ENCODE data around the gene PDZD4. TPM values are rescaled to one million over a fixed set of nuclear protein-coding genes. Genes with fewer than 3 reads are reported as not detected.

PDZD4 gene
- total RNA-seq, 1 experiment from 2014 or later, result 120 TPM

DNA sequence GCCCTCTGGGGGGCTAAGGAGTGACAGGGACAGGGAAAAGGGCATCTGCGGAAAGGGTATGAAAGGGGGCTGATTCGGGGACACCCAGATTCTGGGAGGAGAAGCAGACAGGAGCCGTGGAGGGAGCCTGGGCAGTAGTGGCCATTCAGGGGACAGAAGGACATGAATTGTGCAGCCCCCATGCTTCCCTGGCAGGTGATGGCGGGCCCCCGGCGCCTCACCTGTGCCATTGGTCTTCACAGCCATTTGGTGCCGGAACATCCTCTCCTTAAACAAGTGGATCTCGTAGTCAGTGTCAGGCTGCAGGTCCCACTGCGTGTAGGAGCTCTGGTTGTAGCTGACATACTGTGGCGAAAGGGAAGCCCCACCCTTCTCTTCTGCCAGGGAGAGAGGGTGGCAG is 33.8 kb upstream of the PDZD4 start:
- H3K27ac Mint-ChIP-seq, result no peak overlapping the region
- ChIA-PET CTCF (no interaction called here), POLR2A (no interaction called here)
- H3K36me3 Mint-ChIP-seq, result peaks cover 7% of the 10 kb centered on the region
- TF ChIP-seq HMGA2 (CRISPR knock-in tag; IDR thresholded peaks at IDR 0.05) (no peak), FOXP1 (CRISPR knock-in tag; IDR thresholded peaks at IDR 0.05; ENCODE audit: borderline replicate concordance) (no peak), ZNF219 (CRISPR knock-in tag; IDR thresholded peaks at IDR 0.05; ENCODE audit: borderline replicate concordance) (no peak)
- TF ChIP-seq, protein P1, sequence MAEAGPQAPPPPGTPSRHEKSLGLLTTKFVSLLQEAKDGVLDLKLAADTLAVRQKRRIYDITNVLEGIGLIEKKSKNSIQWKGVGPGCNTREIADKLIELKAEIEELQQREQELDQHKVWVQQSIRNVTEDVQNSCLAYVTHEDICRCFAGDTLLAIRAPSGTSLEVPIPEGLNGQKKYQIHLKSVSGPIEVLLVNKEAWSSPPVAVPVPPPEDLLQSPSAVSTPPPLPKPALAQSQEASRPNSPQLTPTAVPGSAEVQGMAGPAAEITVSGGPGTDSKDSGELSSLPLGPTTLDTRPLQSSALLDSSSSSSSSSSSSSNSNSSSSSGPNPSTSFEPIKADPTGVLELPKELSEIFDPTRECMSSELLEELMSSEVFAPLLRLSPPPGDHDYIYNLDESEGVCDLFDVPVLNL (CRISPR knock-in tag; IDR thresholded peaks at IDR 0.05; ENCODE audit: borderline replicate concordance, low read depth), result no peak
- H3K27me3 Mint-ChIP-seq (ENCODE audit: low read depth), result no peaks in the 10 kb centered on the region; the same call in 1 of the 2 replicates
- DNase-seq (ENCODE audit: low spot score) (no peak), ATAC-seq (no peak)
- H3K4me3 Mint-ChIP-seq, result no peak overlapping the region
- H3K4me1 Mint-ChIP-seq, result peaks cover 19% of the 10 kb centered on the region
- no peaks in the 10 kb centered on the region for H3K9me3 Mint-ChIP-seq

DNA sequence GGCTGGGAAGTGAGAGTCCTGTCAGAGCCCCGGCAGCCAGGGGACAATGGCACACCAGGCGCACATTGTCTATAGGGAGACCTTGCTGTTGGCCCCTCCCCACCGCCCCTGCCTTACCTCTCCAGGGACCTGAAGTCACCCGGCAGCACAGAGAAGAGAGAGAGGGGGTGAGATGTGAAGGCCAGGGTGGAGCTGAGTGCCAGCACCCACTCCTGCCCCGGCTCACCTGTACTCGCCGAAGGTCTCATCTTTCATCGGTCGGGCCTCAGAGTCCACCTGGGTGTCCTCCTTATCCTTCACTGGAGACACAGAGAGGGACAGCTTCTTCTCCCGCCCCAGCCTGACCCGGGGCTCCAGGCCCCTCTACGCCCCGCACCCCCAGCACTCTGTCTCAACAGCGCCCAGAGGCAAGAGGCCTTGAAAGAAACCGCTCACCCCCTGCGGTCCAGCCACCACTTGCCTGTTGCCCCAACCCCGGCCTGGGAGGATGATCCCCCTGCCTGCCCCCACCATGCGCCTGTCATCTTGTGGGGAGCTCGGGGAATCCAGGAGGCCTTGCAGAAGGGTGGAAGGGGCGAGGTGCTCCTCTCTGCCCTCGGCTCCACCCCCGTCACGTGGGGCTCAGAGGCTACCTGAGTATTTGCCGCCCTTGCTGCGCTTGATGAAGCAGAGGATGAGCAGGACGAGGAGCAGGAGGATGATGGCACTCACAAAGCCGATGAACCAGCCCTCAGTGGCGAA is 33.1 kb upstream of the PDZD4 start:
- ChIA-PET CTCF (interaction anchor here (0.8 kb wide), 2 partner anchors 9 to 84 kb away, joined by 3 to 4 read pairs; no protein-coding TSS in a partner anchor), POLR2A (no interaction called here)
- DNase-seq (ENCODE audit: low spot score) (no peak), ATAC-seq (peak; percentile 37)
- no peak overlapping the region for H3K4me3 Mint-ChIP-seq
- no peaks in the 10 kb centered on the region for H3K9me3 Mint-ChIP-seq
- TF ChIP-seq FOXJ3 (CRISPR knock-in tag; IDR thresholded peaks at IDR 0.05; ENCODE audit: borderline replicate concordance) (no peak), USF1 (CRISPR knock-in tag; IDR thresholded peaks at IDR 0.05) (0 out of 2 replicates have a peak, but pooled peaks have one; percentile 24), SP1 (CRISPR knock-in tag; conservative IDR thresholded peaks at IDR 0.05) (no peak), ZNF423 (CRISPR knock-in tag; IDR thresholded peaks at IDR 0.05) (no peak), USF2 (CRISPR knock-in tag; IDR thresholded peaks at IDR 0.05) (peak; percentile 69; the same call in 1 of the 2 replicates), GABPB1 (CRISPR knock-in tag; IDR thresholded peaks at IDR 0.05) (no peak), TEAD1 (CRISPR knock-in tag; IDR thresholded peaks at IDR 0.05) (no peak)
- TF ChIP-seq, protein P2, sequence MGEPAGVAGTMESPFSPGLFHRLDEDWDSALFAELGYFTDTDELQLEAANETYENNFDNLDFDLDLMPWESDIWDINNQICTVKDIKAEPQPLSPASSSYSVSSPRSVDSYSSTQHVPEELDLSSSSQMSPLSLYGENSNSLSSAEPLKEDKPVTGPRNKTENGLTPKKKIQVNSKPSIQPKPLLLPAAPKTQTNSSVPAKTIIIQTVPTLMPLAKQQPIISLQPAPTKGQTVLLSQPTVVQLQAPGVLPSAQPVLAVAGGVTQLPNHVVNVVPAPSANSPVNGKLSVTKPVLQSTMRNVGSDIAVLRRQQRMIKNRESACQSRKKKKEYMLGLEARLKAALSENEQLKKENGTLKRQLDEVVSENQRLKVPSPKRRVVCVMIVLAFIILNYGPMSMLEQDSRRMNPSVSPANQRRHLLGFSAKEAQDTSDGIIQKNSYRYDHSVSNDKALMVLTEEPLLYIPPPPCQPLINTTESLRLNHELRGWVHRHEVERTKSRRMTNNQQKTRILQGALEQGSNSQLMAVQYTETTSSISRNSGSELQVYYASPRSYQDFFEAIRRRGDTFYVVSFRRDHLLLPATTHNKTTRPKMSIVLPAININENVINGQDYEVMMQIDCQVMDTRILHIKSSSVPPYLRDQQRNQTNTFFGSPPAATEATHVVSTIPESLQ (CRISPR knock-in tag; IDR thresholded peaks at IDR 0.05), result no peak
- peaks cover 7% of the 10 kb centered on the region for H3K36me3 Mint-ChIP-seq
- no peaks in the 10 kb centered on the region; the same call in 1 of the 2 replicates for H3K27me3 Mint-ChIP-seq (ENCODE audit: low read depth)
- H3K27ac Mint-ChIP-seq, result no peak overlapping the region
- H3K4me1 Mint-ChIP-seq, result peaks cover 20% of the 10 kb centered on the region

DNA sequence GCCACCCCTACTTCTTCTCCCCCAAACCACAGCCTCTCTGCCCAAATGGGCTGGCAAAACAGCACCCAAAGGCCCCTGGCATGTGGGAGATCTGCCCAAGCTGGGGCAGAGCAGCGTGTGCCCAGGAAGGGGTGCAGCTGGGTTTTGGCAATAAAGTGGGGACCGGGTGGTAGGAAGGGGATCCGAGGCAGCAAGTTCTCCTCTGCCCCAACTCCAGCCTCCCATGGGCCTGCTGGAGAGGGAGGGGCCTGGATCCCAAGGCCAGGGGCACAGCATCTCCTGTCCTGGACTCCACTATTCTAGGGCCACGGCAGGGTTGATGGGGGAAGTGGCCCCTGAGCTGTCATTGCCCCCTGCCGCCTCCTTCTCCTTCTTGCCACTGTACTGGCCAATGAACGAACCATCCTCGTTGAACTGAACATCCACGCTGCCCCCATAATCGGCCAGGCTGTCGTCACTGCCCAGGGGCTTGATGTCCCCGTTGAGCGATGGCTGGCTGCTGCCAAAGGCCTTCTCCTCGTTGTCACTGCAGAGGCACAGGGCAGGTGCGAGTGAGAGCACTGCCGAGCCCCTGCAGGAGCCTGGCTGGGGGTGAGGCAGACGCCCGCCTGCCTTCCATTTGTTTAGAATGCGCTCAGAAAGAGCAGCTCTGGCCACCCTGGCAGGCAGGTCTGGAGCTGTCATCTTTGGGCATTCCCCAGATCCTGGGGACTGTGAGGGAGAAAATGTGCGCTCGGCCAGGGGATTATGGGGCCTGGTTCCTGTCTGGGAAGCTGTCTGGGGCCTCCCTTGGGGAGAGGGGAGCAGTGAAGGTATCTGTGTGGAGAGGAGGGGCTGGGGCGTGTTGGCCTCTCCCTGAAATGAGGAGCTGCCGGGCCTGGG is 32.3 kb upstream of the PDZD4 start:
- Mint-ChIP-seq H3K27me3 (ENCODE audit: low read depth) (no peaks in the 10 kb centered on the region; the same call in 1 of the 2 replicates), H3K27ac (no peak overlapping the region; the same call in 1 of the 2 replicates), H3K9me3 (no peaks in the 10 kb centered on the region), H3K4me1 (peaks cover 27% of the 10 kb centered on the region), H3K4me3 (no peak overlapping the region), H3K36me3 (peaks cover 7% of the 10 kb centered on the region)
- CTCF ChIA-PET, result interaction anchor here (0.8 kb wide), 2 partner anchors 8 to 85 kb away, joined by 3 to 4 read pairs; no protein-coding TSS in a partner anchor
- POLR2A ChIA-PET, result no interaction called here
- no peak for DNase-seq (ENCODE audit: low spot score)
- TF ChIP-seq ZNF263 (CRISPR knock-in tag; IDR thresholded peaks at IDR 0.05; ENCODE audit: low read depth) (no peak), SMAD4 (CRISPR knock-in tag; IDR thresholded peaks at IDR 0.05) (no peak), ETV6 (CRISPR knock-in tag; IDR thresholded peaks at IDR 0.05) (no peak), ARID4B (CRISPR knock-in tag; IDR thresholded peaks at IDR 0.05; ENCODE audit: borderline replicate concordance) (no peak), ESRRA (CRISPR knock-in tag; IDR thresholded peaks at IDR 0.05; ENCODE audit: borderline replicate concordance) (no peak)
- TF ChIP-seq, protein P2 (CRISPR knock-in tag; IDR thresholded peaks at IDR 0.05), result no peak
- peak; percentile 15; the same call in 1 of the 2 replicates for ATAC-seq

Measured in WTC11 (cell line).